Measurements from ENCODE around the gene ARCN1.

The ARCN1 gene

GRCh38 chr11:118641397-118642019, 69.3 kb downstream of the ARCN1 start:
- DNase-seq = no peak

GRCh38 chr11:118643142-118643994, 71.2 kb downstream of the ARCN1 start:
- no peak for DNase-seq

DNA sequence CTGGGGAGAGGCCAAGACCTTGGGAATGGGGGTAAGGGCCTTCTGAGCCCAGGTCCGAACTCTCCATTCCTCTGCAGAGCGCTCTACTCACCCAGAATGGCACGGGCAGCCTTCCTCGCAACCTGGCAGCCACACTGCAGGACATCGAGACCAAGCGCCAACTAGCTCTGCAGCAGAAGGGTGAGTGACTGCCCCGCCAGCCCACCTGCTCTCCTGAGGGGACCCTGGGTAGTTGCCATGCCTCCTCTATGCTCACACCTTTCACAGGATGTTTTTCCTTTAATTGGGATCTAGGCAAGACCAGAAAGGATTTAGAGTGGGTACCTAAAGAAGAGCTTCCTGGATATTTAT, 71.8 kb downstream of the ARCN1 start:
- DNase-seq = no peak

- no peak for DNase-seq
Measured at GRCh38 chr11:118644496-118644895, 72.3 kb downstream of the ARCN1 start.

DNA sequence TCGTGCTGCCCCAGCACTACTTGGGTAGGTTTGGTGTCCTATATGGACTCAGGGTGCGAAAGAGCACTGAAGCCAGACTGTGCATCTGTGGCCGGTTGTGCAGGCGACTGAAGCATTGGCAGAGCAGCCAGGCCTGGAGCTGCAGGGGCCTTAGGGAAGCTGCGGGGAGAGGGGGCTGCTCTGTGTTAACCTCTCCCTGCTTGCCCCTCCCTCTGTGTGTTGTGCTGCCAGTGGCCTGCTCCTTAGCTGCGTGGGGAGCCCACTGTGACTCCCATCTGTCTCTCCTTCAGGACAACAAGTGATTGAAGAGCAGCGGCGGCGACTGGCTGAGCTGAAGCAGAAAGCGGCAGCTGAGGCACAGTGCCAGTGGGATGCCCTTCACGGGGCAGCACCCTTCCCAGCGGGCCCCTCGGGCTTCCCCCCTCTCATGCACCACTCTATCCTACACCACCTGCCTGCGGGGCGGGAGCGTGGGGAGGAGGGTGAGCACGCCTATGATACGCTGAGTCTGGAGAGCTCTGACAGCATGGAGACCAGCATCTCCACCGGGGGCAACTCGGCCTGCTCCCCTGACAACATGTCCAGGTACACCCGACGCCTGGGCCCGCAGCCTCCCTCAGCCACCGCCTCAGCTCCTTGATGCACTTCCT, 73.0 kb downstream of the ARCN1 start:
- no peak for DNase-seq

- DNase-seq = no peak
Measured at GRCh38 chr11:118646393-118646792, 74.2 kb downstream of the ARCN1 start.

DNA sequence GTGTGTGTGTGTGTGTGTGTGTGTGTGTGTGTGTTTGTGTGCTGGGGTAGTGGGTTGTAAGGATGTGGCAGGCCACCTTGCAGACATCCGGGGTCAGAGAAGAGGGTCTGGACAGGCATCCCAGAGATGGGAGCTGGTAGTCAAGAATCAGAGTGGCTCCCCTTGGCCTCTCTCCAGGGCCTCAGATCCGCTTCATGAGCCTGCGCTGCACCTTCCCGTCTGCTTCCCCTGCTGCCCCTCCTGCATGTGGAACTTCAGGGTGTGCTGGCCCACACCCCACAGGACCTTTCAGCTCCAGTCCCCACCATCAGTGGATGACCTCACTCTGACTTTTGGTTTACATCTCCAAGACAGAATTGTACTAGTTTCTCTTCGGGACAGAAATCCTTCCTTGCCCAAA, 76.1 kb downstream of the ARCN1 start:
- no peak for DNase-seq

DNA sequence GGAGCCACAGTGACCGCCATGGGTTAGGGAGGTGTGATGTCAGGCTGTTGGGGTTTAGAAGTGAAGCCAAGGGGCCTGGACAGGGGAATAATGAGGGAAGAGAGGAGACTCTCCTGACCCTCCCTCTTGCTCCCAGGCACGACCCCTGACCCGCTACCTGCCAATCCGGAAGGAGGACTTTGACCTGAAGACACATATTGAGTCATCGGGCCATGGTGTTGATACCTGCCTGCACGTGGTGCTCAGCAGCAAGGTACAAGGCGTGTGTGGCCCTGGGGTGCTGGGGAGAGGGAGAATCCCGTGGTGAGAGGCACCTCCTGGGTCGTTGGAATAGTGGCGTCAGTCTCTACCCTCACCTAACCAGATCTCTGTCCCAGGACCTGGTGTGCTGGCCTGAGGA, 77.7 kb downstream of the ARCN1 start:
- no peak for DNase-seq

DNA sequence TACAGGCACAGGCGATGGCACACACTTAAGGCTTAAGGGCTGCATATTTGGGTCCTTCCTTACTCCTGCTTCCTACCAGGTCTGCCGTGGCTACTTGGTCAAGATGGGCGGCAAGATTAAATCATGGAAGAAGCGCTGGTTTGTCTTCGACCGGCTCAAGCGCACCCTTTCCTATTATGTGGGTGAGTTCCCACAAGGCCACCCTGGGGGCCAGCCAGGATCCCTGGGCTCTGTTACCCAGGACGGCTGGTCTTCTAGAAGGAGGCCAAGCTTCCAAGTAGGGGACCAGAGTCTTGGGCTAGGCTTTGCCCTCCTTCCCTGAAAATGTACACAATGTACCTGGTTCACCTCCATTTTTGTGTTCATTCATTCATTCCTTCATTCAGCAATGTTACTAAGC, 78.2 kb downstream of the ARCN1 start:
- no peak for DNase-seq

- no peak for DNase-seq
Measured at GRCh38 chr11:118651820-118652219, 79.6 kb downstream of the ARCN1 start.

All from retina (tissue), 1 donor.